Stimulated activated CD8-positive, alpha-beta memory T cell treated with anti-CD3 and anti-CD28 coated beads, Interleukin-12 subunit alpha, Interleukin-12 subunit beta, amount 100 ng/mL, for 24 hours (primary cell): ENCODE measurements around the gene POFUT2.
"Not testable (repeated sequence)": the region's sequence is repeated elsewhere in the genome, so short reads cannot be mapped to it uniquely, and the experiment has no call there.

Experiments
- DNase-seq: peaks from one replicate; pipeline ENCODE4 v3.0.0-alpha.2; 2020; ENCODE audit errors: extremely low read depth

Gene POFUT2

DNA sequence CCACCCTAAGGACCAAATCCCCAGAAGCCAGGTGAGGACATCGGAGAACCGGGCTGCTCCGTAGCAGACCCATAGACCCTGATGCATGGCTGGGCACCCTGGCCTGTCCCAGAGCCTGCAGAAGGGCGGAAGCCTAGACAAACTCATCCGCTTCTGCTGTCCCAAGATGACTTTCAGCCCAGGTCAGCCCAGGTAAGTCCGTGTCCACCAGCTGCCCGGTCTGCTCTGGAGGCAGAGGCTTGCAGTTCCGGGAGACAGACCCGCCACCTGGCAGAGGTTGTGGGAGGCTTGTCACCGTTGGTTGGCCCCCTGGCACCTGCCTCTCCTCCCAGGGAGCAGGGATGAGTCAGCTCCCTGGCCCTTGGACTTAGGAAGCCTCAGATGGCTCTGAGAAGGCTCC is 22.8 kb upstream of the POFUT2 start:
- DNase-seq, result no peak

DNA sequence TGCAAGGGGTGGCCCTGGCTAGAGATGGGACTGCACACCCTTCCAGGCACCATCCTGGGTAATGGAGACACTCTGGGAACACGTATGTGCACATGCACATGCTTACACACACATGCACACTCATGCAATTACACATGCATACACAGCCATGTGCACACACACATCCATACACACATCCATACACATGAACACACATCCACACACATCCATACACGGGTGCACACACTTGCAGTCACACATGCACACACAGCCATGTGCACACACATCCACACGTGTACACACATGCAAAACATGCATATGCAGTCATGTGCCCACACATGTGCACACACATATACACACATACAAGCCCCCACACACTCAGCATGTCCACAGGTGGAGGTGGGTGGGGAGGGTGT is 22.3 kb upstream of the POFUT2 start:
- DNase-seq, result no peak

- no peak for DNase-seq
These were observed 21.6 kb upstream of the POFUT2 start for GRCh38 chr21:45309069-45309986.

DNA sequence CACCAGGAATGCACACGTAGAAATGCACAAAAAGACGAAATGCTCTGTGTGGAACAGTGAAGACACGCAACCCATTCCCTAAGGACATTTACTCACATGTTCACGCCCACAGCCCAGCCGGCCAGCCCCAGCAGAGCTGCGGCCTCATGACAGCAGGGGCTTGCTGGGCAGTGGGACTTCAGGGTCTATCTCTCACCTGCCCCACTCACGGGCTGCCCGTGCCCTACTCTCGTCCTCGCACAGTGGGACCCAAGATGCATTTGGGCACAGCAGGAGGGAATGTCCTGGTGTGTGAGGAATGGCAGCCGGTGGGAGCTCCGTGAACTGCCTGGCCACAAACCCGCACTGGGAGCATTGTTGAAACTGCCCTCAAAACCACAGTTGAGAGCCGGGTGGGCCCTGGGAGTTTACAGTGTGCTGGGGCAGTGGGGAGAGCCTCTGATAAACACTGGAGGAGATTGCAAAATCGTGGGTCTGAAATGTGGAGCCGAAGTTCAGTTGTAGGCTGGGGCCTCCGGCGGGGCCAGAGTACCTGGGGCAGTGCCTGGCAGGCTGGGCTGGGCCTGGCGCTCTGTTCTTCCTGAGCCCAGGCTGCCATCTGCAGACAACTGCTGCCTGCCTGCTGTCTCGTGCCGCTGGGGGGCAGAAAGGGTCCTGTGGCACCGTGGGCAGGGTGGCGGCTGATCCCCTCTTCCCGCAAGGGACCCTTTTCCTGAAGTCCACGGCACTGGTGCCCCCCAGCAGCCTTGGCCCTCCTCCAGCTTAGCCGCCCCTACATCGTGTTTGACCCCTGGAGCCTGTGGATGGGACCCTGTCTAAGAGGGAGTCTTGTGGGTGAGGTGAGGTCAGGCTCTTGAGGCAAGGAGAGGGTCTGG is 20.7 kb upstream of the POFUT2 start:
- no peak for DNase-seq

GRCh38 chr21:45307597-45308158 is 20.0 kb upstream of the POFUT2 start:
- not testable (repeated sequence) for DNase-seq

DNA sequence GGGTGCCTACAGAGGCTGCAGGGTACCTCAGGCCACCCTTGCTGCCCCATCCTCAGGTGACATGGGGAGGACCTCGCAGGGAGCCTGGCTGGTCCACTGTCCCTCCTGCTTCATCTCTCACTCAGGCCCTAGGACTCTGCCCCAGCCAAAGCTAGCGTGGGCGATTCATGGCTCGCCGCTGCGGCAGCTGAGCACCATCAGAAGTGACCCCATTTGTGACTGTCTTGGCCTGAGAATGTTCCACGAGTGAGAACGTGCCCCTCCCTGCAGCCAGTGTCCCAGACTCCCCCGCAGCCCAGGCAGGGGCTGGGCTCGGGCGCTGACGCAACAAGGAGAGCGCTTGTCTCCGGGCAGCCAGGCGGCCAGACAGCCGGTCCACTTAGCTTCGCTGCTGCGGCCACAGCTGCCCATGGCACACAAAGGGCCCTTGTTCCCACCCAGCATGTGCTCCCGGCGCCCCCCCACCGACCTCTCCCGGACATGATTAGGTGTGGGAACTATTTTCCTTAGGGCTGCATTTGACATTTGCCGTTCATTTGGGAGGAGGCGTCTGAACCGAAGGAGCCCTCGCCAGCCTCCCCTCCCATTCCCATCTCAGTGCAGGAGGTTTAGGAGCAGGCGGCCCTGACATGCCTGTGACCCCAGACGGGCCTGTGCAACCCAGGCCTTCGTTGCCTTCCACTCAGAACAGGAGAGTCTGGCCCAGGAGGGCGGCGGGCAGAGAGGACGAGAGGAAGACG is 19.3 kb upstream of the POFUT2 start:
- no peak for DNase-seq

DNA sequence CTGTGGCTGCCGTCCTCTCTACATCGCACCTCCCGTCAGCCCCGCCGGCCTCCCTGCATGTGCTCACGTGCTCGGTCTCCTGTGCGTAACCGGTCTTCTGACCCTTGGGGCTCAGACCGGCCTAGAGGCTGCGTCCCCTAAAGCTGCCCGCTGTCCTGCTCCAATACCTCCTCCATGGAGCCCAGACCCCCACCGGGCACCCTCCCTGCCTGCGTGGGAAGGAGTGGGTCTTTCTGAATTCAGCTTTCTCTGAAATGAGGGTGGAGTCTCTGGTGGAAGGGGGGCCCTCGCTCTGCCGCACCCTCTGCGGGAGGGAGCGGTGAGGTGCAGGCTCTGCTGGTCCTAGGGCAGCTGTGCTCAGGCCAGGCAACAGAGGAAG is 18.7 kb upstream of the POFUT2 start:
- no peak for DNase-seq

- no peak for DNase-seq
These were observed 18.1 kb upstream of the POFUT2 start for GRCh38 chr21:45305836-45306235.

DNA sequence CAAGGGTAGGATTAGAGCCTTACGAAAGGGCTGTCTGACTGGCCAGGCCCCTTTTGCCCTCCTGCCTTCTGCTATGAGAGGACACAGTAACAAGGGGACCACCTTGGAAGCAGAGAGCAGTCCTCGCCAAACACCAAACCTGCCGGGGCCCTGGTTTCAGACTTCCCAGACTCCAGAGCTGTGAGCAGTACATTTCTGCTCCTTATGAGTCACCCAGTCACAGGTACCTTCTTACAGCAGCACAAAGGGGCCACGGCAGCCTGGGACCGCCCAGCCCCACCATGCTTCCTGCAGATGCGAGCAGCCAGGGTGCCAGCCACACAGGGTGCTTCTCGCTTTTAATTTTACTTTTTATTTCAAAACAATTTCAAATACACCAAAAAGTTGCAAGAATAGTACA is 17.2 kb upstream of the POFUT2 start:
- no peak for DNase-seq

DNA sequence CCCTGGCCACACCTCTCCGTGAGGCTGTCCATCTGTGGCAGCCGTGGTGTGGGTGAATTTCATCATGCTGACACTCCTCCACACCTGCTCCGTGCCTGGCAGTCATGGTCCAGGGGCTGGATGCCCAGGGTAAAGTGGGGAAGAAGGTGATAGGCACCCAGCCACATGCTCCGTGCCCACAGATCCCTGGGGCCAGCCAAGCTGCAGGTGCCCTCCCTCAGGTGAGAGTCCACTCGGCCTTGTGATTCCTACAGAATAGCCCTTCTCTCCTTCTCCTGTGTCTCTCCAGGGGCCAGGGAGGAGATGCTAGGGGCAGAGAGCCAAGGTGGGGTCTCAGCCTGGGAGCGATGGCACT is 16.8 kb upstream of the POFUT2 start:
- DNase-seq, result no peak

GRCh38 chr21:45303751-45304475 is 16.2 kb upstream of the POFUT2 start:
- no peak for DNase-seq

- no peak for DNase-seq
These were observed 15.5 kb upstream of the POFUT2 start for GRCh38 chr21:45303091-45303615.

- no peak for DNase-seq
These were observed 14.7 kb upstream of the POFUT2 start for GRCh38 chr21:45302082-45303061.

GRCh38 chr21:45301521-45302081 is 13.9 kb upstream of the POFUT2 start:
- DNase-seq, result no peak

- DNase-seq, result no peak
These were observed 13.3 kb upstream of the POFUT2 start for GRCh38 chr21:45300786-45301520.

DNA sequence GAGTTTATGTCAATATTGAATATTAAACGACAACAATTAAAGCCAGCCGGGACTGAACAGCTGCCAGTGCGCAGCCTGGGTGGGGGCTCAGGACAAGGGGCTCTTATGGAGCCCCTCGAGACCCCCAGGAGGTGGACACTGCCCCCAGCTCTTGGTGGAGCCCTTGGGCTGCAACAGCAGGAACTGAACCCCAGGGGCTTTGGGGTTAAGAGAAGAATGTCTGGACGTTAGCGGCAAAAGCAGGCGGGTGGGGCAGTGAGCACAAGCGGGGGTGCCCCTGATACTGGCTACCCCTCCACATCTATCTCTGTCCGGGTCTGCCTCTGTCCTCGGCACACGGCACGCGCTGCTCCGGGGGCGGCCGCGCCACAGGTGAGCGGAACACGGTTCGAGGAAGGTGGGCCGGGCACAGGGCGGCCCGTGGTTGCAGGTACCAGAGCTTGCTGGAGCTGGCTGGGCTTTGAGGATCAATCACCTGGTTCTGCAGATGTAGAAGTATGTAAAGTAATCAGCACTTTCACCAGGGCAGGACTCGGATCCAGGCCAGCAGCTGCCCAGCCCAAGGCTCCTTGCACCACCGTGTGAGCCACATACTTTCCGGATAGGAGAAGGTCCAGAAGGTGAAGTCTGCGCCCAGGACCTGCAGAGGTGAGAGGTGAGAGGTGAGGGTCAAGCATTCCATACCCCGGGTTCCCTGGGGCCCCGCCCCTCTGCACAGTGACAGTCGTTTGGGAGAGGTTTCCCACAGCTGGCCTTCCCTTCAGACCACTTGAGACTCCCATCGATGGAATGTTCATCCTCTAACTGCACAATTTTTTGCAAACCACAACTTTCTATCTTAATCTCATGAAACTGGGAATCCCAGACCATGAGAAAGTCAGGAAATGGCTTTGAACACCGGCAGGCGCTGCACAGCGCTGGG is 12.4 kb upstream of the POFUT2 start:
- no peak for DNase-seq

DNA sequence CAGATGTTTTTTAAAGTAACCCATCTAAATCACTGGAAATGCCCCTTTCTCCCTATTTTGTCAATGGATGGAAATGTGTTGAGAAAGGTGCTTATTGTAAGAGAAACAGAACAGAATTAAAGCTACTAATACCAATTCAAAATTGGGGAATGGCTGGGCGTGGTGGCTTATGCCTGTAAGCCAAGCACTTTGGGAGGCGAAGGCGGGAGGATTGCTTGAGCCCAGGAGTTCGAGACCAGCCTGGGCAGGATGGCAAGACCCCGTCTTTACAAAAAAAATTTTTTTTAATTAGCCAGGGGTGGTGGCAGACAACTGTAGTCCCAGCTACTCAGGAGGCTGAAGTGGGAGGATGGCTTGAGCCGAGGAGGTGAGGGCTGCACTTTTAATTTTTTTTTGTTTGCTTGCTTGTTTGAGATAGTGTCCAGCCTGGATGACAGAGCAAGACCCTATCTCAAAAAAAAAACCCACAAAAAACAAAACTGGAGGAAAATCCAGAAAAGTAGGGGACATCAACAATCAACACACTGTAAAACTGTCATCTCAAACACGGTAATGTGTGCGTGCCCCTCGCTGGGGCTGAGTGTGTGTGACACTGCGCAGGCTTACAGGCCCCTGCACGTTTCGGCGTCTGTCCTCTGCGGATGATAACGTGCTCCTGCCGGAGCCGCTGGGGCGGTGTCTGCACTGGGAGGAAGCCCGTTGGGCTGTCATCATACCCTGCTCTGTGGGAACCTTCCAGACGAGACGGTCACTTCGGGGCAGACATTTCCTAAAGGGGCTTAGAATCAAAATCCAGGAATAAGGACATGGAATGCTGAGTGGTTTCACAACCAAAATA is 11.6 kb upstream of the POFUT2 start:
- DNase-seq, result no peak
